HepG2 (cell line): ENCODE results near the gene MYO16. TPM values are rescaled to one million over a fixed set of nuclear protein-coding genes. Genes with fewer than 3 reads are reported as not detected.

Experiments
- ATAC-seq: fragments of 200-7000 bp; cut with Tn5 transposase; 3 replicates; pipeline ENCODE4 v1.9.1; 2020; ENCODE audit warnings: mild to moderate bottlenecking, moderate library complexity
- BruUV-seq: library from RNA; stranded (reverse); fragments of 400-500 nt; replicated peaks from 2 replicates; lab custom pipeline; 2021; lab: Mats Ljungman, UMichigan
- CTCF ChIA-PET: fragments of 300-600 bp; formaldehyde crosslinking; extraction: SDS; loops from one replicate; lab custom pipeline; 2021; ENCODE audit warnings: low total read pairs, inconsistent platforms, low intra/inter-chr PET ratio; lab: Yijun Ruan, JAX
- POLR2A ChIA-PET: fragments of 350-600 bp; sonication (Branson Sonifier 250); formaldehyde crosslinking; loops from one replicate; lab custom pipeline; 2020; ENCODE audit warnings: antibody characterized with exemption, inconsistent platforms; lab: Yijun Ruan, JAX
- DNase-seq: peaks from one replicate; pipeline ENCODE4 v3.0.0-alpha.2; 2015; ENCODE audit warnings: low spot score
- FAIRE-seq: peaks from 3 replicates; lab custom pipeline; 2011; peaks lifted over from hg19 to GRCh38; lab: Jason Lieb, UNC
- H2AFZ ChIP-seq: one replicate; pipeline ENCODE4 v1.6.1; 2011; ENCODE audit warnings: low read length, inconsistent platforms
- H3K27ac ChIP-seq: fragments of 300-600 bp; 3 replicates; pipeline ENCODE4 v1.8.0; 2011; ENCODE audit warnings: mixed run types, mild to moderate bottlenecking, mixed read lengths, low read length, inconsistent platforms; ENCODE audit not compliant: insufficient read depth; ENCODE audit errors: extremely low read length
- H3K27me3 ChIP-seq, 2 experiments: fragments of 200-600 bp in 1 of 2; 2 replicates in 1 of 2; 3 replicates in 1 of 2; pipeline versions ENCODE4 v1.6.0 to v1.8.0; 2011; ENCODE audit warnings: low read length in 2 of 2, mild to moderate bottlenecking in 2 of 2, moderate library complexity in 2 of 2, inconsistent platforms in 1 of 2; ENCODE audit not compliant: insufficient read depth in 2 of 2, control insufficient read depth in 1 of 2
- H3K36me3 ChIP-seq, 2 experiments: fragments of 200-600 bp in 1 of 2; replicated peaks in 1 of 2; 2 replicates in 1 of 2; 3 replicates in 1 of 2; pipeline versions ENCODE4 v1.5.1 to v1.8.0; 2011; ENCODE audit warnings: low read length in 2 of 2, inconsistent platforms in 1 of 2; ENCODE audit not compliant: insufficient read depth in 2 of 2, control insufficient read depth in 1 of 2
- H3K4me1 ChIP-seq: 2 replicates; pipeline ENCODE4 v1.5.1; 2012; ENCODE audit warnings: low read length, inconsistent platforms; ENCODE audit not compliant: insufficient read depth
- H3K4me2 ChIP-seq: 2 replicates; pipeline ENCODE4 v1.6.0; 2011; ENCODE audit warnings: low read depth, low read length, inconsistent platforms
- H3K4me3 ChIP-seq, 3 experiments: fragments of 200-600 bp in 1 of 3; sonication (generic), shearing (Covaris generic) in 1 of 3; replicated peaks in 1 of 3; 2 replicates each; pipeline ENCODE4 v1.5.1; 2011 to 2016; ENCODE audit warnings: low read length in 3 of 3, inconsistent platforms in 2 of 3, low read depth in 2 of 3, mild to moderate bottlenecking in 2 of 3, control low read depth in 1 of 3, mixed read lengths in 1 of 3; ENCODE audit not compliant: insufficient read depth in 1 of 3
- H3K79me2 ChIP-seq: one replicate; pipeline ENCODE4 v1.6.1; 2011; ENCODE audit warnings: low read length, inconsistent platforms; ENCODE audit not compliant: insufficient read depth
- H3K9ac ChIP-seq: 2 replicates; pipeline ENCODE4 v1.6.0; 2011; ENCODE audit warnings: mild to moderate bottlenecking, low read depth, low read length, inconsistent platforms; ENCODE audit not compliant: insufficient read depth
- H3K9me3 ChIP-seq: 2 replicates; pipeline ENCODE4 v1.5.1; 2012; ENCODE audit warnings: mild to moderate bottlenecking, low read length
- H4K20me1 ChIP-seq: 2 replicates; pipeline ENCODE4 v1.6.0; 2011; ENCODE audit warnings: inconsistent platforms, mild to moderate bottlenecking, low read length, moderate library complexity; ENCODE audit not compliant: insufficient read depth
- CC2D1A ChIP-seq: sonication (generic); formaldehyde crosslinking; IDR thresholded peaks from 2 replicates; pipeline ENCODE4 v1.8.1; 2023; ENCODE audit warnings: mild to moderate bottlenecking, missing genetic modification reagents
- CENPX ChIP-seq: sonication (generic); formaldehyde crosslinking; IDR thresholded peaks from 2 replicates; pipeline ENCODE4 v1.9.0; 2021; ENCODE audit warnings: mild to moderate bottlenecking, missing genetic modification reagents, moderate library complexity
- ISL2 ChIP-seq: sonication (generic); formaldehyde crosslinking; IDR thresholded peaks from 2 replicates; pipeline ENCODE4 v1.5.0; 2020; ENCODE audit warnings: missing genetic modification reagents
- JARID2 ChIP-seq: sonication (generic); formaldehyde crosslinking; IDR thresholded peaks from 2 replicates; pipeline ENCODE4 v1.8.1; 2023; ENCODE audit warnings: missing genetic modification reagents, inconsistent platforms; ENCODE audit not compliant: insufficient replicate concordance
- KDM3A ChIP-seq: IDR thresholded peaks from 2 replicates; pipeline ENCODE4 v1.6.1; 2018; ENCODE audit warnings: low read depth, missing compliant biosample characterization
- KLF9 ChIP-seq: IDR thresholded peaks from 2 replicates; pipeline ENCODE4 v1.6.1; 2016; ENCODE audit warnings: low read depth
- NONO ChIP-seq, 2 experiments: fragments of 450-650 bp in 1 of 2; sonication (generic) in 1 of 2; formaldehyde crosslinking in 1 of 2; IDR thresholded peaks in 1 of 2; conservative IDR thresholded peaks in 1 of 2; 2 replicates each; pipeline versions ENCODE4 v1.6.1 to v1.8.0; 2017 to 2022; ENCODE audit warnings: mild to moderate bottlenecking in 1 of 2, missing genetic modification reagents in 1 of 2, moderate library complexity in 1 of 2
- POGK ChIP-seq: sonication (generic); formaldehyde crosslinking; conservative IDR thresholded peaks from 2 replicates; pipeline ENCODE4 v1.8.0; 2022; ENCODE audit warnings: mild to moderate bottlenecking, moderate library complexity, missing genetic modification reagents
- SATB2 ChIP-seq: sonication (generic); formaldehyde crosslinking; IDR thresholded peaks from 2 replicates; pipeline ENCODE4 v1.5.0; 2020; ENCODE audit warnings: missing genetic modification reagents
- TMF1 ChIP-seq: sonication (generic); formaldehyde crosslinking; IDR thresholded peaks from 2 replicates; pipeline ENCODE4 v1.8.1; 2022; ENCODE audit warnings: low read depth, missing genetic modification reagents
- ZMYM4 ChIP-seq: sonication (generic); formaldehyde crosslinking; IDR thresholded peaks from 2 replicates; pipeline ENCODE4 v1.8.1; 2023; ENCODE audit warnings: mild to moderate bottlenecking, missing genetic modification reagents
- ZNF296 ChIP-seq: sonication (generic); formaldehyde crosslinking; conservative IDR thresholded peaks from 2 replicates; pipeline ENCODE4 v1.5.0; 2020; ENCODE audit warnings: mild to moderate bottlenecking, missing genetic modification reagents
- ZNF503 ChIP-seq: sonication (generic); formaldehyde crosslinking; IDR thresholded peaks from 2 replicates; pipeline ENCODE4 v1.4.0; 2020; ENCODE audit warnings: missing genetic modification reagents
- ZNF598 ChIP-seq: sonication (generic); formaldehyde crosslinking; IDR thresholded peaks from 2 replicates; pipeline ENCODE4 v1.5.1; 2020; ENCODE audit warnings: mild to moderate bottlenecking, missing genetic modification reagents, borderline replicate concordance
- ZSCAN30 ChIP-seq: sonication (generic); formaldehyde crosslinking; IDR thresholded peaks from 2 replicates; pipeline ENCODE4 v1.5.0; 2020; ENCODE audit warnings: mild to moderate bottlenecking, missing genetic modification reagents
- WGBS: methylation state at CpG from one replicate; pipeline ENCODE4 v1.1.6; 2017; ENCODE audit warnings: low lambda C conversion rate; 5-methylcytosine and 5-hydroxymethylcytosine counted together
- in situ Hi-C: cut with HindIII; loops from 2 replicates; pipeline ENCODE4 v1.10.0; 2017; ENCODE audit warnings: low pct_unique_long_range_greater_than_20kb; ENCODE audit not compliant: extremely low pct_ligation_motif_present
- intact Hi-C: fragments of 100-400 bp; cut with micrococcal nuclease; formaldehyde crosslinking; loops from one replicate; pipeline ENCODE4 v1.10.0; 2022; ENCODE audit not compliant: unreplicated experiment
- polyA plus RNA-seq, 8 experiments: library from polyadenylated mRNA; depleted of rRNA in 3 of 8; stranded (reverse) in 7 of 8; unstranded in 1 of 8; fragments of >200 nt; fragmentation: Illumina TruSeq in 4 of 8; extraction: Trizol in 4 of 8; gene quantifications; 2 replicates each; pipeline versions ENCODE4 v1.2.1 to v1.2.3, GENCODE V29; 2011 to 2016; ENCODE audit warnings: low read depth in 4 of 8, missing spikeins in 1 of 8, mixed read lengths in 1 of 8; ENCODE audit not compliant: insufficient read depth in 1 of 8
- total RNA-seq, 5 experiments: library from RNA; depleted of rRNA; stranded (reverse); fragments of >200 nt; fragmentation: Illumina TruSeq; extraction: Trizol; gene quantifications; 2 replicates each; pipeline ENCODE4 v1.2.3, GENCODE V29; 2016; ENCODE audit warnings: low read depth in 1 of 5
- TF ChIP-seq, protein P1 (sequence below): IDR thresholded peaks from 2 replicates; pipeline ENCODE4 v1.6.1; 2016; ENCODE audit warnings: missing compliant biosample characterization, missing genetic modification reagents, borderline replicate concordance

The MYO16 gene
- total and polyA plus RNA-seq, 2 of the 13 experiments (the other 11 are each of a cell fraction or from before 2014, with no cell fraction given): not detected

DNA sequence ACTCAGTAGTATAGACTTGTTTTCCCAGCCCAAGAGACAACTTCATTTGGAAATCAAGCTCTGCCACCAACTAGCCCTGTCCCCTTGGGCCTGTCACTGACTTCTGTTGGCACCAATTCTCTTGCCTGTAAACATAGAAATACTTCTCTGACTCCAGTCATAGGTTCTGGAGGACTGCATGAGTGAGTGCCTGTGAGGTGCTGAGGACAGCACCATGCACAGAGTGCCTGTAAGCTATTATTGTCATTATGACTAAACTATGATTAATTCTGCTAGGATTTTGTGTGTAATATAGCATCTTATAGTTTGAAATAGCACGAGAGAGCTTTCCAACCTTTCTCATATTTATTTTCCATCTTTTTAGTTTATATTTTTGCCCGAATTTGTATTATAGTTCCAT is 247.9 kb downstream of the MYO16 start (continued):
- no peak for TF ChIP-seq POGK (CRISPR knock-in tag)
- no peak for TF ChIP-seq CC2D1A (CRISPR knock-in tag)
- no peak for TF ChIP-seq ZSCAN30 (CRISPR knock-in tag)
- TF ChIP-seq ZMYM4 (CRISPR knock-in tag): no peak
- no peak for TF ChIP-seq ZNF598 (CRISPR knock-in tag)
- TF ChIP-seq SATB2: no peak
- no peak for TF ChIP-seq KDM3A (CRISPR knock-in tag)
- TF ChIP-seq JARID2 (CRISPR knock-in tag): no peak

DNA sequence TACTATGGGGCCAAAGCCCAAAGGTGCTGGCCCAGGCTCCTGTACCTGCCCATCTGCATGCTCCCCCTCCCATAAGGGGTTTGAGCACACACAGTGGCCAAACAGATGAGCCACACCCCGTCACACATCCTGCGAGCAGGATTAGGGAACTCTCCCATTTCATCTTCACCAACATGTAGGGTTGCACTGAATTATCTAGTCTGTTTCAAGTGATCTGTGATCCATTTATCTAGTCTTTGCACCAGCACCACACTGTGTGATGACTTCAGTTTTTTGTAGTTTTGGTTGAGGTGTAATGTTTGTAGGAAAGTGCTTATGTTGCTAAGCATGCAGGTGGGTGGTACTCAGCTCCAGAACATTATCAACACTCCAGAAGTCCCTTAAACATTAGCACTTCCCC is 249.3 kb downstream of the MYO16 start:
- no TSS peak for BruUV-seq
- no peaks in the 10 kb centered on the region for H3K4me1 ChIP-seq
- no peak overlapping the region for H3K4me3 ChIP-seq
- no peak overlapping the region for H3K27ac ChIP-seq
- no peak overlapping the region for H2AFZ ChIP-seq
- DNase-seq: no peak
- H3K36me3 ChIP-seq: no peaks in the 10 kb centered on the region
- no peak for FAIRE-seq
- H4K20me1 ChIP-seq: no peaks in the 10 kb centered on the region
- ChIA-PET CTCF (no interaction called here), POLR2A (no interaction called here)
- no peaks in the 10 kb centered on the region for H3K27me3 ChIP-seq
- H3K9ac ChIP-seq: no peak overlapping the region
- in situ Hi-C loops: no loop called here
- no peak for ATAC-seq
- 0% methylated on average over 2 of the region's 2 CpGs for WGBS
- H3K9me3 ChIP-seq: no peaks in the 10 kb centered on the region
- no peaks in the 10 kb centered on the region for H3K79me2 ChIP-seq
- H3K4me2 ChIP-seq: no peak overlapping the region
- intact Hi-C loops: no loop called here
- no peak for TF ChIP-seq ZNF296 (CRISPR knock-in tag)
- no peak for TF ChIP-seq ISL2 (CRISPR knock-in tag)
- no peak for TF ChIP-seq TMF1 (CRISPR knock-in tag)
- TF ChIP-seq NONO (IDR thresholded peaks at IDR 0.05): no peak
- no peak for TF ChIP-seq NONO (CRISPR knock-in tag; conservative IDR thresholded peaks at IDR 0.05)
- no peak for TF ChIP-seq KLF9 (CRISPR knock-in tag)
- TF ChIP-seq, protein P1, sequence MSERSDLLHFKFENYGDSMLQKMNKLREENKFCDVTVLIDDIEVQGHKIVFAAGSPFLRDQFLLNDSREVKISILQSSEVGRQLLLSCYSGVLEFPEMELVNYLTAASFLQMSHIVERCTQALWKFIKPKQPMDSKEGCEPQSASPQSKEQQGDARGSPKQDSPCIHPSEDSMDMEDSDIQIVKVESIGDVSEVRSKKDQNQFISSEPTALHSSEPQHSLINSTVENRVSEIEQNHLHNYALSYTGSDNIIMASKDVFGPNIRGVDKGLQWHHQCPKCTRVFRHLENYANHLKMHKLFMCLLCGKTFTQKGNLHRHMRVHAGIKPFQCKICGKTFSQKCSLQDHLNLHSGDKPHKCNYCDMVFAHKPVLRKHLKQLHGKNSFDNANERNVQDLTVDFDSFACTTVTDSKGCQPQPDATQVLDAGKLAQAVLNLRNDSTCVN: no peak
- TF ChIP-seq ZNF503: no peak
- TF ChIP-seq CENPX: no peak
